HG03342 (cell line): ENCODE data around the gene CETN3.
A peak's percentile ranks its signal among the peaks of the same experiment; 100 is the strongest.

Experiments
- ATAC-seq: cut with Tn5 transposase; IDR thresholded peaks from one replicate; pipeline ENCODE4 v1.9.1; 2021; ENCODE audit warnings: mild to moderate bottlenecking, moderate library complexity; ENCODE audit not compliant: unreplicated experiment

CETN3 gene

DNA sequence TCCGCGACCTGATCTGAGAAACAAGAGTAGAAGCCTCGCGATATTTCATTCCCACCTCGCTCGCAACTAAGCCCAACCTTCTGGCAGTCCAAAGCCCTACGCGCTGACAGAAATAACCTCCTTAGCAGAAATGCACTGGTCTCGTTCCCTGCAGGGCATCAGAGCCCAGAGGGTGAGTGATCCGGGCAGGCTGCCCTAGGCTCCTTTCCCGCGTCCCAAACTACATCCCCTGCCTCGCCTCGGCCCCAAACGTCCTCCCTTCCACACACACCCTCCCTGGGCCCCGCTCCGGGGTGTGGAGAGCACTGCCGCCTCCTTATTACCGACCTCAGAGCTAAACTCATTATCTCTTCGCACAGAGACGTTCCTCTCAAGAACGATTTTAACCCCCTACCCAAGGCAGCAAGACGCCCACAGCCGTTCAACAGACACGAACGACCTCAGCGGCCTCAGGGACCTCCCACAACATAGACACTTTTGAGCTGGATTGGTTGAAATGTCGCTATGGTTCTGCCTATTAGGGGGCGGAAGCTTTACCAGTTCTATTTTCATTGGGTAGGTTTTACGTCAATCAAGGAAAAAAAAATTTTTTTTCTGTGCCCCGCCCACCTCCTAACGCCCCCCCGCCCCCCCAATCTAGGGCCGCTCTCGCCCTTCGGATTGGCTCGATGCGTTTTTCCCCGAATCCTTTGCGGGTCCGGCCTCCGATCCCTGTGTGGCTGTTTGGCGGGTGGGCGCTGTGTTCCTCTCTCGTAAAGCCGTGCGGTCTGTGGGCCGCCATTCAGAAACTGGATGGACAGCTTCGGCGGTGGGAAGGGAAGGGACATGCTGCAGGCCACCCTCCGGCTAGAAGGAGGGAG is at the start of gene CETN3:
CETN3 (minus strand) TSS at position 439 of the 860 bp plus-strand sequence; CDS start at position 344, 95 bp downstream.
- peak; percentile 93 for ATAC-seq

GRCh38 chr5:90446961-90447360 is 37.4 kb upstream of the CETN3 start:
- ATAC-seq = no peak

DNA sequence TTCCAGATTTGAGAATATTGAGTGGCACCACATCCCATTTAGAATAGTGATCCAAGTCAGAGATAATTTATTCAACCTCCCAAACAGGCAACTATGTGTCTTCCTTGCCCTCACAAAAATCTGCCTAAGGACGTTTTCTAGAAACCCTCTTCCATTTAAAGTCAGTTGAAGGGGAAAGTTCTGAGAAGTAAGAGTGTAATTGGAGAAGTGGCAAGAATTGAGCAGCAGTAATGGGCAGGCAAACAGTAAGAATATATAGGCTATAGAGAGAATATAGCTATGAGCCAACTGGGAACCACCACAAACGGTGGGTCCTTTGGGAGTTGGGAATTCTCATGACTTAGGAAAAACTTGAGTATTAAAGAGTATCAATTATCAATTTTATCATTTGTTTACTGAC is 31.1 kb upstream of the CETN3 start:
- no peak for ATAC-seq

- ATAC-seq = no peak
These were observed 28.5 kb upstream of the CETN3 start for GRCh38 chr5:90438100-90438499.

GRCh38 chr5:90437663-90438062 is 28.1 kb upstream of the CETN3 start:
- no peak for ATAC-seq

DNA sequence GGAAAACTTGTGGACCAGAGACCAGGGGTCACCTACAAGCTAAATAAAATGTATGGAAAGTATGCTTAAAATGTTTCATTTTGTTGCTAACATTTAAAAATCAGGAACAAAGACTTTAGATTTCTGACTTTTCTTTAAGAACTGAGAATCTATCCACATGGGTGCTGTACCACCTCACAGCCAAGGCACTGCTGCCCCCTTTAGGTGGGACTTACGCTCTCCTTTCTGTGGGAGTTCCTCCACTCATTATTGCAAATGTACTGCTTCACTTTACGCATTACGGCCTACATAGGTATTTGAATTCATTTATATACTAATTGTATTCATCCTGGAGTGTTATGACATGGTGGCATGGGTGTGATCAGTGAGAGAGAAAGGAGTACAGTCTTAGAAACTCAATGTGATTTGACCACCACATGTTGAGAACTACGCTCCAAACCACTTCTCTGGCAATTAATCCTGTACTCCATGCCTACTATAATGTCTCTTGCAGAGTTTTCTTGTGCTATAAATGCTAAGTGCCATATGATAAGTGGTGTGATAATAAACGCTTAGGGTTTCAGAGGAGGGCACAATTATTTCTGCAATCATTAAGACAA is 24.7 kb upstream of the CETN3 start:
- peak; percentile 81 for ATAC-seq

DNA sequence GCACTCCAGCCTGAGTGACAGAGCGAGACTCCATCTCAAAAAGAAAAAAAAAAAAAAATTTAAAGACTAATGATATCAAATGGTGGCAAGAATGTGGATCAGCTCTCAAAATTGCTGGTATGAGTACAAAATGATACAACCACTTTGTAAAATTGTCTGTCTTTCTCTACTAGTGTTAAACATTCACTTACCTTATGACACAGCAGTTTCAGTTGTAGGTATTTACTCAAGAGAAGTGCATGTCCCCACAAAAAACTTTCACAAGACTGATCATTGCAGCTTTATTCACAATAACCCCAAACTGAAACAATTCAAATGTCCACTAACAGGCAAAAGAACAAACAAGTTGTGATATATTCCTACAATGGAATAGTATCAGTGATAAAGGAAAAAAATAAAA is 14.7 kb upstream of the CETN3 start:
- ATAC-seq = peak; percentile 64

GRCh38 chr5:90421136-90421535 is 11.6 kb upstream of the CETN3 start:
- ATAC-seq = no peak

- no peak for ATAC-seq
These were observed 8.7 kb upstream of the CETN3 start for GRCh38 chr5:90418214-90418613.

GRCh38 chr5:90410178-90410762 is 714 bp upstream of the CETN3 start:
- ATAC-seq = no peak

- peak; percentile 2 for ATAC-seq
These were observed 812 bp downstream of the CETN3 start for GRCh38 chr5:90408571-90409317.

GRCh38 chr5:90406466-90406865 is 3.1 kb downstream of the CETN3 start:
- ATAC-seq = no peak

DNA sequence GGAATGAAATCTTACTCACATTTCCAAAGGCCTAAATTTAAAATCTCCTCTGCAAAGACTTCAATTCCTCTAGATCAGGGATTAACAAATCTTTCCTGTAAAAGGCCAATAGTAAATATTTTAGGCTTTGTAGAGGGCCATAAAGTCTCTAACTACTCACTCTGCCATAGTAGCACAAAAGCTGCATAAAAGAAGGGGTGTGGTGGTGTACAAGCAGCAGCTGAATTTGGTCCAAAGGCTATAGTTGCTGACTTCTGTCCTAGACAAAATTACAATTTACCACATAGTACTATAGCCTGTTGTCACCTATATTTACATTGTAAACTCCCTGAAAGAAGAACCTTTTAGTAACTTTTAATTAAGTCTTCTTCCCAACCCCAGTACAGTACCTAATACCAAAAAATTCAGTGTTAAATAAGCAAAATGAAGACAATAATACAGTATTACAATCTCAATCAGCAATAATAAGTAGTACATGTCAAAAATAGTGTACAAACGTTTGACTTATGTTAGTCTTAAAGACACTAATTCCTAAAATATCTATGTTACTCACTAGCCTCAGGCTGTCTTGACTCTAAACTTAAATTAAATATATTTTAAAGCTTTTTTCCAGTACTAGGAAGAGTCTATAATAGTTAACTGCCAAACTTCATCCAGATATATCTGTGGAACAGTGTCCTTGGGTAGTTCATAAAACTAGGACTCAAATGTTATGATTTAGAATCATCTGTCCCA is 6.9 kb downstream of the CETN3 start:
- no peak for ATAC-seq

DNA sequence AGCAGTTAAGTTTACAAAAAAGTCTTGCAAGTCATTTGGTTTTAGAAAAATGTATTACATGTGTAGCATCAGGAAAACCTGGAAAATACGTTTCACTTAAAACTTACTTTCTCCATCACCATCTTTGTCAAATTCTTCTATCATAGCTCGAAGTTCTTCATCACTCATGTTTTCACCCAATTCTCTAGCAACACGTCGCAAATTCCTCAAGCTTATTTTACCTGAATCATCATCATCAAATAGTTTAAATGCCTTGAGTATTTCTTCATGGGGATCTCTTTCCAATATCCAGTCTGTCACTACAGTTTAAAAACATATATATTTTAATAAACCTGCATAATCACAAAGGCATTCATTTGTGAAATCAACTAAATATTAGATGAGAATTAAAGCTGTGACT is 10.3 kb downstream of the CETN3 start:
- no peak for ATAC-seq

- no peak for ATAC-seq
These were observed 10.8 kb downstream of the CETN3 start for GRCh38 chr5:90398726-90399125.

DNA sequence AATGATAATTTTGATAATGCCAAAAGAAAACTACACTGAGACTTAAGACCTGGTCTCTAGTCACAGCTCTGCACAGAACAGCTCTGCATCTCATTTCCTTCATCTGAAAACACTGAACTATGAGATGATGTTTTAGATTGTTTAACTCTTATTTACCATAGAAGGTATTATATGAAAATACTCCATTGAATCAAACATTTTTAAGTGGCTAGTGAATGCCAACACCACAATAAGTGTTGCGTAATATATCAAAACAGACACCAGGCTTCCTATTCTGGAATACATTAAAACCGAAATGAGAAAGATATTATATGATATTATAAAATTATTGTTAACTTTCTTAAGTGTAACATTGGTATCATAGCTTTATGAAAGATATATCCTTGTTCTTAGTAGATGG is 14.6 kb downstream of the CETN3 start:
- ATAC-seq = no peak

GRCh38 chr5:90390928-90391327 is 18.6 kb downstream of the CETN3 start:
- ATAC-seq = no peak

GRCh38 chr5:90390326-90390725 is 19.2 kb downstream of the CETN3 start:
- no peak for ATAC-seq

DNA sequence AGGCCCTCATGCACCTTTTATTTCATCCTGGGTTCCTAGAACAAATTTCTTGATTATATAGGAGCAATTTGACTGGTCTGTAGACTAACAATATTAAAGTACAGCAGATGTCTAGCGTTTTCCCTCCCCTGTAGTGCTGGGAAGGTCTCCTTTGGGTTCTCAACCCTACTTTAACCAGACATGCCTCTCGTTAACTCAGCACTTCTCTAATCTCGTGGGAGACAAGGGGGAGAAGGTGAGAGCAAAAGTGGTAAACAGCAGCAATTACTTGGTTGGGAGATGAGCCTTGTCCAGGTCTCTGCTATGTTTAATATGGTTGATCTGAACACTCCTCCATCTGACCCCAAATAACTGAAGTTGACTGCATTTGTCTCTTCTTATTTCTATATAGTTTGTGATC is 22.0 kb downstream of the CETN3 start:
- no peak for ATAC-seq

- ATAC-seq = no peak
These were observed 23.4 kb downstream of the CETN3 start for GRCh38 chr5:90386099-90386710.
